ENCODE results near the gene GIMAP1. TPM values are rescaled to one million over a fixed set of nuclear protein-coding genes. Genes with fewer than 3 reads are reported as not detected.
"Not testable (repeated sequence)": the region's sequence is repeated elsewhere in the genome, so short reads cannot be mapped to it uniquely, and the experiment has no call there.

The GIMAP1 gene
- total and polyA plus RNA-seq, 2 of the 8 experiments (the other 6 are each of a cell fraction or from before 2014, with no cell fraction given): not detected

GRCh38 chr7:150678601-150679000 is 37.8 kb upstream of the GIMAP1 start:
- FAIRE-seq; H4K20me1 ChIP-seq (replicated peaks in 1 of 2; ENCODE audit: control insufficient read depth in 1 of 2, insufficient read depth in 2 of 2, low read length in 2 of 2); H3K23me2 ChIP-seq (ENCODE audit: low read depth, low read length): not testable (repeated sequence)

GRCh38 chr7:150680364-150680763 is 36.0 kb upstream of the GIMAP1 start:
- H3K56ac ChIP-seq (replicated peaks; ENCODE audit: insufficient read length, low read depth, low read length); H3K79me2 ChIP-seq (ENCODE audit: control insufficient read depth in 1 of 2, insufficient read depth in 2 of 2, low read length in 2 of 2); POLR2A ChIA-PET (ENCODE audit: partially characterized antibody); H2AK5ac ChIP-seq (ENCODE audit: low read depth, low read length); H3K4me2 ChIP-seq (ENCODE audit: insufficient read depth in 1 of 2, low read depth in 2 of 2, low read length in 2 of 2); FAIRE-seq; H2BK12ac ChIP-seq (ENCODE audit: low read depth, low read length); H3K4me1 ChIP-seq (replicated peaks in 1 of 4; ENCODE audit: control insufficient read depth in 3 of 4, insufficient read depth in 4 of 4, low read length in 3 of 4); H3K9ac ChIP-seq (replicated peaks in 1 of 4; ENCODE audit: extremely low read depth in 1 of 4, low read depth in 3 of 4, low read length in 3 of 4); H3K27ac ChIP-seq (ENCODE audit: low read depth, low read length); H2BK20ac ChIP-seq (ENCODE audit: low read length); H4K20me1 ChIP-seq (replicated peaks in 1 of 2; ENCODE audit: control insufficient read depth in 1 of 2, insufficient read depth in 2 of 2, low read length in 2 of 2); H3K23me2 ChIP-seq (ENCODE audit: low read depth, low read length); H3K14ac ChIP-seq (ENCODE audit: insufficient read length); H2BK15ac ChIP-seq (ENCODE audit: low read length); H3K9me3 ChIP-seq (ENCODE audit: insufficient read depth in 2 of 2, low read depth in 1 of 2, low read length in 1 of 2); H3K36me3 ChIP-seq (ENCODE audit: control insufficient read depth in 2 of 4, insufficient read depth in 4 of 4, low read length in 3 of 4); H2BK5ac ChIP-seq (ENCODE audit: low read depth, low read length); H3K4ac ChIP-seq (replicated peaks; ENCODE audit: insufficient read length, low read depth, low read length); H4K91ac ChIP-seq (replicated peaks; ENCODE audit: insufficient read length, low read length); H3K79me1 ChIP-seq (ENCODE audit: low read depth, low read length); H4K5ac ChIP-seq (ENCODE audit: insufficient read length, low read depth, low read length); CTCF ChIA-PET (ENCODE audit: partially characterized antibody); H3K27me3 ChIP-seq (replicated peaks in 1 of 4; ENCODE audit: control insufficient read depth in 3 of 4, extremely low read depth in 1 of 4, insufficient read depth in 3 of 4, low read length in 3 of 4); H3K18ac ChIP-seq (ENCODE audit: extremely low read depth, low read length); H3K23ac ChIP-seq (ENCODE audit: insufficient read length); H2AFZ ChIP-seq (ENCODE audit: low read length); H2BK120ac ChIP-seq (replicated peaks; ENCODE audit: low read depth, low read length); H3K4me3 ChIP-seq (ENCODE audit: extremely low read depth in 1 of 4, insufficient read depth in 2 of 4, low read depth in 3 of 4, low read length in 4 of 4); H4K8ac ChIP-seq (ENCODE audit: extremely low read depth, insufficient read depth, low read length); DNase-seq (ENCODE audit: low read depth in 1 of 2, low spot score in 2 of 2): not testable (repeated sequence)
- WGBS, 2 experiments (ENCODE audit: extremely low coverage in 1 of 2, insufficient coverage in 1 of 2, insufficient read length in 1 of 2, insufficient replicate concordance in 2 of 2, low coverage in 1 of 2, low lambda C conversion rate in 2 of 2, missing lambda C conversion rate in 1 of 2): 74% methylated on average over 2 of the region's 2 CpGs; no CpG with 5 or more reads in 1 of the 2 experiments

More at GRCh38 chr7:150678601-150679000, 37.8 kb upstream of the GIMAP1 start:
- H3K9me3 ChIP-seq (ENCODE audit: insufficient read depth in 2 of 2, low read depth in 1 of 2, low read length in 1 of 2); H2BK120ac ChIP-seq (replicated peaks; ENCODE audit: low read depth, low read length); H4K91ac ChIP-seq (replicated peaks; ENCODE audit: insufficient read length, low read length); H3K27ac ChIP-seq (ENCODE audit: low read depth, low read length); H3K9ac ChIP-seq (replicated peaks in 1 of 4; ENCODE audit: extremely low read depth in 1 of 4, low read depth in 3 of 4, low read length in 3 of 4); H3K36me3 ChIP-seq (ENCODE audit: control insufficient read depth in 2 of 4, insufficient read depth in 4 of 4, low read length in 3 of 4); H3K14ac ChIP-seq (ENCODE audit: insufficient read length); DNase-seq (ENCODE audit: low read depth in 1 of 2, low spot score in 2 of 2); H2BK12ac ChIP-seq (ENCODE audit: low read depth, low read length); H3K79me1 ChIP-seq (ENCODE audit: low read depth, low read length); H3K23ac ChIP-seq (ENCODE audit: insufficient read length); H2BK20ac ChIP-seq (ENCODE audit: low read length); H3K56ac ChIP-seq (replicated peaks; ENCODE audit: insufficient read length, low read depth, low read length); H4K5ac ChIP-seq (ENCODE audit: insufficient read length, low read depth, low read length); H2BK5ac ChIP-seq (ENCODE audit: low read depth, low read length); H3K18ac ChIP-seq (ENCODE audit: extremely low read depth, low read length); POLR2A ChIA-PET (ENCODE audit: partially characterized antibody); H3K4me1 ChIP-seq (replicated peaks in 1 of 4; ENCODE audit: control insufficient read depth in 3 of 4, insufficient read depth in 4 of 4, low read length in 3 of 4); H2AFZ ChIP-seq (ENCODE audit: low read length); H3K4me2 ChIP-seq (ENCODE audit: insufficient read depth in 1 of 2, low read depth in 2 of 2, low read length in 2 of 2); H4K8ac ChIP-seq (ENCODE audit: extremely low read depth, insufficient read depth, low read length); H3K4me3 ChIP-seq (ENCODE audit: extremely low read depth in 1 of 4, insufficient read depth in 2 of 4, low read depth in 3 of 4, low read length in 4 of 4); H3K27me3 ChIP-seq (replicated peaks in 1 of 4; ENCODE audit: control insufficient read depth in 3 of 4, extremely low read depth in 1 of 4, insufficient read depth in 3 of 4, low read length in 3 of 4); H2AK5ac ChIP-seq (ENCODE audit: low read depth, low read length); H3K79me2 ChIP-seq (ENCODE audit: control insufficient read depth in 1 of 2, insufficient read depth in 2 of 2, low read length in 2 of 2); H2BK15ac ChIP-seq (ENCODE audit: low read length); H3K4ac ChIP-seq (replicated peaks; ENCODE audit: insufficient read length, low read depth, low read length): not testable (repeated sequence)
- WGBS, 2 experiments (ENCODE audit: extremely low coverage in 1 of 2, insufficient coverage in 1 of 2, insufficient read length in 1 of 2, insufficient replicate concordance in 2 of 2, low coverage in 1 of 2, low lambda C conversion rate in 2 of 2, missing lambda C conversion rate in 1 of 2): 85% methylated on average over 11 of the region's 11 CpGs; no CpG with 5 or more reads in 1 of the 2 experiments
- CTCF ChIA-PET (ENCODE audit: partially characterized antibody): interaction anchor here (1.0 kb wide), 1 partner anchor 14 kb away, joined by 4 read pairs; no protein-coding TSS in a partner anchor

Measured in H1 (cell line).